ENCODE data around the gene HCFC1R1. TPM values are rescaled to one million over a fixed set of nuclear protein-coding genes. Genes with fewer than 3 reads are reported as not detected.

The HCFC1R1 gene
- total RNA-seq, 1 experiment from 2014 or later: 76.0 TPM

- TF ChIP-seq FOXP1 (CRISPR knock-in tag; IDR thresholded peaks at IDR 0.05; ENCODE audit: borderline replicate concordance) (no peak), MAX (CRISPR knock-in tag; IDR thresholded peaks at IDR 0.05) (no peak), ATF3 (CRISPR knock-in tag; conservative IDR thresholded peaks at IDR 0.05) (no peak), TEAD4 (CRISPR knock-in tag; IDR thresholded peaks at IDR 0.05) (no peak), ZNF423 (CRISPR knock-in tag; IDR thresholded peaks at IDR 0.05) (no peak), AR (CRISPR knock-in tag; IDR thresholded peaks at IDR 0.05) (no peak), OVOL2 (CRISPR knock-in tag; IDR thresholded peaks at IDR 0.05; ENCODE audit: borderline replicate concordance) (no peak), FOXP4 (CRISPR knock-in tag; IDR thresholded peaks at IDR 0.05) (no peak)
These were observed 48.5 kb downstream of the HCFC1R1 start (continued) for GRCh38 chr16:2975161-2975795.

GRCh38 chr16:2974319-2975056 is 49.3 kb downstream of the HCFC1R1 start:
- ATAC-seq (no peak), DNase-seq (ENCODE audit: low spot score) (no peak)
- no peaks in the 10 kb centered on the region for H3K27me3 Mint-ChIP-seq (ENCODE audit: low read depth)
- peaks cover 14% of the 10 kb centered on the region for H3K4me1 Mint-ChIP-seq
- H3K27ac Mint-ChIP-seq: no peak overlapping the region
- TF ChIP-seq ZNF425 (CRISPR knock-in tag; conservative IDR thresholded peaks at IDR 0.05): no peak
- no peak for TF ChIP-seq JAZF1 (CRISPR knock-in tag; IDR thresholded peaks at IDR 0.05)
- TF ChIP-seq SMAD4 (CRISPR knock-in tag; IDR thresholded peaks at IDR 0.05): no peak
- TF ChIP-seq ZNF232 (CRISPR knock-in tag; IDR thresholded peaks at IDR 0.05): no peak
- TF ChIP-seq MYBL2 (CRISPR knock-in tag; IDR thresholded peaks at IDR 0.05): no peak
- TF ChIP-seq SMAD3 (CRISPR knock-in tag; IDR thresholded peaks at IDR 0.05; ENCODE audit: borderline replicate concordance): no peak
- TF ChIP-seq ESRRA (CRISPR knock-in tag; IDR thresholded peaks at IDR 0.05; ENCODE audit: borderline replicate concordance): no peak
- no peak for TF ChIP-seq NFE2L1 (CRISPR knock-in tag; IDR thresholded peaks at IDR 0.05)
- no peak for TF ChIP-seq ZMAT4 (CRISPR knock-in tag; IDR thresholded peaks at IDR 0.05)
- TF ChIP-seq CREB1 (CRISPR knock-in tag; IDR thresholded peaks at IDR 0.05): no peak
- TF ChIP-seq GABPB1 (CRISPR knock-in tag; IDR thresholded peaks at IDR 0.05): no peak
- TF ChIP-seq NFATC4 (CRISPR knock-in tag; IDR thresholded peaks at IDR 0.05): no peak
- H3K9me3 Mint-ChIP-seq: no peaks in the 10 kb centered on the region
- POLR2A ChIA-PET: interaction anchor here (0.7 kb wide), 2 partner anchors 9 to 10 kb away, joined by 3 to 4 read pairs; no protein-coding TSS in a partner anchor
- CTCF ChIA-PET: interaction anchor here (1.0 to 2.1 kb wide), 6 partner anchors 10 to 113 kb away, joined by 3 to 7 read pairs (median 4); partner anchors contain the start of gene KREMEN2
- peaks cover 9% of the 10 kb centered on the region; the same call in 1 of the 2 replicates for H3K36me3 Mint-ChIP-seq
- H3K4me3 Mint-ChIP-seq: no peak overlapping the region
